ENCODE measurements around the gene CCNA2. TPM values are rescaled to one million over a fixed set of nuclear protein-coding genes. Genes with fewer than 3 reads are reported as not detected.

The CCNA2 gene
- total RNA-seq (1 to 10 TPM; 6.3 to 8.0 TPM), polyA plus RNA-seq (ENCODE audit: insufficient read depth, low read depth, low replicate concordance) (10.2 TPM)
- long read RNA-seq, donor 1, transcript CCNA2-201 (8 exons, 2,797 nt): major isoform, 7 of 7 reads
- long read RNA-seq, donor 1, partial matches to known transcripts: 0 of 7 reads
- long read RNA-seq, donor 1, other reads (novel, unspliced or antisense): 0 of 7 reads
- long read RNA-seq, donor 2, transcript CCNA2-201 (8 exons, 2,797 nt): major isoform, 9 of 16 reads
- long read RNA-seq, donor 2, partial matches to known transcripts: 7 of 16 reads
- long read RNA-seq, donor 2, other reads (novel, unspliced or antisense): 0 of 16 reads

DNA sequence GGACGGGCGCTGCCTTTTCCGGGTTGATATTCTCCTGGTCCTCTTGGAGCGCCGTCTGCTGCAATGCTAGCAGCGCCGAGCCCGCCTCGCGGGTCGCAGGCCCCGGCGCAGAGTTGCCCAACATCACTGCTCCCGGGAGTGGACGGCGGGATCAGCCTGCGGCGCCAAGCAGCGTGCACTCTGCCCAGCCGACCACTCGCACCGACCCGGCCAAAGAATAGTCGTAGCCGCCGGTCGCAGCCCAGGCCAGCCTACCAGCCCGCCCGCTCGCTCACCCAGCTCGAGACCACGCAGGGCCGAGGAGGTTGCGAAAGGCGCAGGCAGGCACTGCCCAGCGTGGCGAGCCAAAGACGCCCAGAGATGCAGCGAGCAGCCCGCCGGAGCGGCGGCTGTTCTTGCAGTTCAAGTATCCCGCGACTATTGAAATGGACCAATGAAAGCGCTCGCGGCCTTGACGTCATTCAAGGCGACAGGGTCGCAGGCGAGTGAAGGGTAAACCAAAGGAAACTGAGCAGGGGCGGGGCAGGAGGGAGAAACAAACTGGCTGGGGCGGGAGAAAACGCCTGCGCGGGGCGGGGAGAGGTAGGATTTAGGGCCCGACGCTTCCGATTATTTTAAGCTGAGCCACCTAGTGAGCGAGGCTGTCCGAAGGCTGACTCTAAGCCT, at the start of gene CCNA2:
Gene CCNA2, minus strand, starts transcription at position 379 of the 666 bp plus-strand sequence. Its CDS starts 255 bp downstream, at position 124.
- Histone ChIP-seq H3K36me3 (ENCODE audit: low read depth, missing control alignments) (no peaks in the 10 kb centered on the region), H3K27me3 (no peaks in the 10 kb centered on the region), H3K4me3 (peak within 1 kb of the TSS; percentile 61 to 67), H3K9me3 (no peaks in the 10 kb centered on the region), H3K27ac (peak within 1 kb of the TSS; percentile 14 to 75), H3K4me1 (peaks cover 4% of the 10 kb centered on the region)
- peak; percentile 99 for DNase-seq
- intact Hi-C loops (cut with DNase I; ENCODE audit: low total_unique reads): no loop called here
- WGBS, 2 donors: 0% methylated on average over 18 to 61 of the region's 63 CpGs
- no peak for TF ChIP-seq POLR2A (IDR thresholded peaks at IDR 0.05)
- no peak for TF ChIP-seq CTCF (IDR thresholded peaks at IDR 0.05)

DNA sequence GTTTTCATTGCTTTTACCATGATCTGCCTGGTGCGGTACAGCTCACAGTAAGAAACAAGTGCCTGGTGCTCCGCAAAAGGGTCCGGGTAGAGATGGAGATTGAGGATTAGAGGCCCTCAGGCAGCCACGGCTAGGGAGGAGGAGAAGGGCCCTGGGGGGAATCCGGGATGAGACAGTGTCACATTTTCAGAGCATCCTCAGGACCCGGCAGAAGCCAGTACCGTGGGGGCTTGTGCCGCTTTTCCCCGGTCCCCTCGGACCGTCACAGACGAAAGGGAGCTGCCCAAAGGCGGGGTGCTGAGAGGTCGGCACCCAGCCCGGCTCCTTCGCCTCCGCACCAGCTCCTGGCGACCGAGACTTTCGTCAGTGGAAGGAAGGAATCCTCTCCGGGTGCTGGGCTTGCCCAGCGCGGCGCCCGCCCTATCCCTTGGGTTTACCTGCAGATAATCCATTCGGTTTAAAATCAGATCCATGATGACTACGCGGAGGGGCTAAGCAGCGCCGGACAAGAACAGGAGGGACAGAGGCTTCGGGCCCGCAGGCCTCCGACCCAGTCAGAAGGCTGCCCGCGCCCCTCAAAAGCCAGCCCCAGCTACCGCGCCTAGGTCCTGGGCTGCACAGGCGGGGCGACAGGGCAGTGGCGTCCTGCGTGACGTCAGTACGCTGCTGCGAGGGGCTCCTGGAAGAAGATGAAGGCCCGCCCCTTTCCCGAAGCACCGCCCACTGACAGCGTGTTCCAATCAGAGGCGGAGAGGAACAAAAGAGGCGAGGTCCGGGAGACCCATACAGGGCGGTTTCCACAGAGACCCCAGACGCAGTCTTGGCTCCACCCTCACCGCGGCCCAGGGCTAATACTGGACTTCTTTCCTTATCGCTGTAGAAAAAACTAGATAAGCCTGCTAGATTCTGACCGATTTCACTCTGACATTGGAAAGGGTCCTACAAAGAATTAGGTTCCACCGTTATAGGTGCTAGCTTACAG, 46.4 kb upstream of the CCNA2 start, which contains the start of gene BBS7:
Gene BBS7, minus strand, starts transcription at position 634 of the 982 bp plus-strand sequence. Its CDS starts 161 bp downstream, at position 473.
- peak; percentile 100 for DNase-seq
- H3K27ac ChIP-seq: peak within 1 kb of the TSS; percentile 91 to 96
- H3K4me3 ChIP-seq: peak within 1 kb of the TSS; percentile 73 to 91
- intact Hi-C loops (cut with DNase I; ENCODE audit: low total_unique reads): no loop called here
- H3K4me1 ChIP-seq: no peaks in the 10 kb centered on the region
- WGBS, 2 donors: 0 to 1% methylated on average over 19 to 55 of the region's 58 CpGs
- TF ChIP-seq CTCF (IDR thresholded peaks at IDR 0.05) (no peak), POLR2A (IDR thresholded peaks at IDR 0.05) (no peak)
- H3K27me3 ChIP-seq: no peaks in the 10 kb centered on the region
- no peaks in the 10 kb centered on the region for H3K9me3 ChIP-seq
- H3K36me3 ChIP-seq (ENCODE audit: low read depth, missing control alignments): no peaks in the 10 kb centered on the region

DNA sequence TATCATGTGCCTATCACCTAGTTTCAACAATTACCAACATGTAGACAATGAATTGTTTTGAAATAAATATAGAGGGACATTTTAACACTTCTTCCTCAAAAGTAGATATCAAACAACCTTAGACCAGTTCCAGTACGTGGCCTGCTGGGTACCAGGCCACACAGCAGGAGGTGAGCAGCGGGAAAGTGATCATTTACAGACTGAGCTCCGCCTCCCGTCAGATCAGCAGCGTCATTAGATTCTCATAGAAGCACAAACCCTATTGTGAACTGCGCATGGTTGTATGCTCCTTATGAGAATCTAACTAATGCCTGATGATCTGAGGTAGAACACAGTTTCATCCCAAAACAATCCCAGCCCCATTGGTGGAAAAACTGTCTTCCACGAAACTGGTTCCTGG, 40.1 kb upstream of the CCNA2 start:
- Histone ChIP-seq H3K9me3 (no peaks in the 10 kb centered on the region), H3K27ac (no peak overlapping the region), H3K36me3 (ENCODE audit: low read depth, missing control alignments) (no peaks in the 10 kb centered on the region), H3K4me1 (no peaks in the 10 kb centered on the region), H3K4me3 (no peak overlapping the region), H3K27me3 (no peaks in the 10 kb centered on the region)
- no peak for TF ChIP-seq CTCF (IDR thresholded peaks at IDR 0.05)
- no peak for TF ChIP-seq POLR2A (IDR thresholded peaks at IDR 0.05)
- DNase-seq: no peak
- intact Hi-C loops (cut with DNase I; ENCODE audit: low total_unique reads): no loop called here
- WGBS, 2 donors: 79 to 87% methylated on average over 7 of the region's 7 CpGs

GRCh38 chr4:121861426-121861825, 37.7 kb upstream of the CCNA2 start:
- DNase-seq: no peak
- no peaks in the 10 kb centered on the region for H3K4me1 ChIP-seq
- no peaks in the 10 kb centered on the region for H3K9me3 ChIP-seq
- H3K27me3 ChIP-seq: no peaks in the 10 kb centered on the region
- TF ChIP-seq CTCF (IDR thresholded peaks at IDR 0.05) (no peak), POLR2A (IDR thresholded peaks at IDR 0.05) (no peak)
- H3K4me3 ChIP-seq: no peak overlapping the region
- 89 to 95% methylated on average over 2 of the region's 2 CpGs for WGBS, 2 donors
- intact Hi-C loops (cut with DNase I; ENCODE audit: low total_unique reads): no loop called here
- no peak overlapping the region for H3K27ac ChIP-seq
- no peaks in the 10 kb centered on the region for H3K36me3 ChIP-seq (ENCODE audit: low read depth, missing control alignments)
